ENCODE data around the gene DTNBP1. TPM values are rescaled to one million over a fixed set of nuclear protein-coding genes. Genes with fewer than 3 reads are reported as not detected.
A peak's percentile ranks its signal among the peaks of the same experiment; 100 is the strongest.

DTNBP1 gene
- total RNA-seq, 2 donors from 2014 or later = 6.3 to 25.0 TPM

DNA sequence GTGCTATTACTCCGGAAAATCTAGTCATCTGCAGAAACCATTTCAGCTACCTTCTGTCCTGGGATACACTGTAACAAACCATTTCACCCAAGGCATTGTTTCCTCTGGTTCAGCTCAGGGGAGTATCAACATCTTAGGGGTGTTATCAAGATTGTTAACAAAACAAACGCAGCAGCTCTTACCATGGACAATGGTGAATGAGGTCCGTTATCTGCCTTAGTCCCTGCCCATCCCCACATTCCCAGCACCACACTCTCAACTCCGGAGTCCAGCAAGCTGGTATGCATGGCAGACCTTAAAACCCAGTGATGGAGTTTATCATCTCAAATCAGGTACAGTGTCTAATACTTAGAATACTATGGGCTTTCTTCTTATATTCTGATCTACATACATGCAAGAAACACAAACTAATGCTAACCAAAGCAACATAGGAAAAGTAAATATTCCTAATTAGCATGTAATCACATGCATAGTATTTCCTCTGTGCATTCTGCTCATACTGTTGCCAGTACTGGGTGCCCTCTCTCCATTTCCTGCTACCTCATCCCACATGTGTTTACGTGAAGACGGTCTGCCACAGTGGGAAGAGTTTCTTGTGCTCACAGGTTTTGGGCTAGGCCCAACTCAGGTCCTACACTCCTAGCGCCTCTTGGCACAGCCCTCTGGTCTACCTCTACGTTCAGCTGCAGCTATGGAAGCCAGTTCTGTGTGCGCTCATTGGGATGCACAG lies 123.9 kb downstream of the DTNBP1 start:
- Histone ChIP-seq H3K36me3 (no peaks in the 10 kb centered on the region), H3K27me3 (no peaks in the 10 kb centered on the region), H3K4me3 (no peak overlapping the region), H3K9me3 (no peaks in the 10 kb centered on the region), H3K4me1 (peaks cover 0 to 16% of the 10 kb centered on the region in 2 donors), H3K27ac (no peak overlapping the region)
- TF ChIP-seq, protein P1, sequence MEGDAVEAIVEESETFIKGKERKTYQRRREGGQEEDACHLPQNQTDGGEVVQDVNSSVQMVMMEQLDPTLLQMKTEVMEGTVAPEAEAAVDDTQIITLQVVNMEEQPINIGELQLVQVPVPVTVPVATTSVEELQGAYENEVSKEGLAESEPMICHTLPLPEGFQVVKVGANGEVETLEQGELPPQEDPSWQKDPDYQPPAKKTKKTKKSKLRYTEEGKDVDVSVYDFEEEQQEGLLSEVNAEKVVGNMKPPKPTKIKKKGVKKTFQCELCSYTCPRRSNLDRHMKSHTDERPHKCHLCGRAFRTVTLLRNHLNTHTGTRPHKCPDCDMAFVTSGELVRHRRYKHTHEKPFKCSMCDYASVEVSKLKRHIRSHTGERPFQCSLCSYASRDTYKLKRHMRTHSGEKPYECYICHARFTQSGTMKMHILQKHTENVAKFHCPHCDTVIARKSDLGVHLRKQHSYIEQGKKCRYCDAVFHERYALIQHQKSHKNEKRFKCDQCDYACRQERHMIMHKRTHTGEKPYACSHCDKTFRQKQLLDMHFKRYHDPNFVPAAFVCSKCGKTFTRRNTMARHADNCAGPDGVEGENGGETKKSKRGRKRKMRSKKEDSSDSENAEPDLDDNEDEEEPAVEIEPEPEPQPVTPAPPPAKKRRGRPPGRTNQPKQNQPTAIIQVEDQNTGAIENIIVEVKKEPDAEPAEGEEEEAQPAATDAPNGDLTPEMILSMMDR (IDR thresholded peaks at IDR 0.05) = no peak
- DNase-seq (ENCODE audit: low spot score) = no peak

DNA sequence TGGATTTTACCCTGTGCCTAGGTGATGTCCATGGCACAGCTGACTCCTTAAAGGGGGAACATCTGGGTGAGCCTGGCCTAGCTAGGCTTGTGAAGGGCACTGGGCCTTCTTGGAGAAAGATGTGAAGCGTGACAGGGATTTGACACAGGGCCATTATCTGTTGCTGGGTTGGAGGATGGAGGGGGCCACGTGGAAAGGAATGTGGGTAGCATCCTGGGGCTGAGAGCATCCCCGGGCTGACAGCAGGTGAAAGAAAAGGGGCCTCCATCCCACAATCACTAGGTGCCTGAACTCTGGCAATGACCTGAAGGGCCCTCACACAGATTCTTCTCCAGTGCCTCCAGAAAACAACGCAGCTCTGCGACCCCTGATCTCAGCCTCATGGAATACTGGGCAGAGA lies 124.7 kb downstream of the DTNBP1 start:
- Histone ChIP-seq H3K27ac (no peak overlapping the region), H3K4me3 (no peak overlapping the region), H3K9me3 (no peaks in the 10 kb centered on the region), H3K4me1 (peaks cover 0 to 16% of the 10 kb centered on the region in 2 donors), H3K36me3 (no peaks in the 10 kb centered on the region), H3K27me3 (no peaks in the 10 kb centered on the region)
- TF ChIP-seq, protein P1 (IDR thresholded peaks at IDR 0.05) = no peak
- DNase-seq (ENCODE audit: low spot score) = no peak

DNA sequence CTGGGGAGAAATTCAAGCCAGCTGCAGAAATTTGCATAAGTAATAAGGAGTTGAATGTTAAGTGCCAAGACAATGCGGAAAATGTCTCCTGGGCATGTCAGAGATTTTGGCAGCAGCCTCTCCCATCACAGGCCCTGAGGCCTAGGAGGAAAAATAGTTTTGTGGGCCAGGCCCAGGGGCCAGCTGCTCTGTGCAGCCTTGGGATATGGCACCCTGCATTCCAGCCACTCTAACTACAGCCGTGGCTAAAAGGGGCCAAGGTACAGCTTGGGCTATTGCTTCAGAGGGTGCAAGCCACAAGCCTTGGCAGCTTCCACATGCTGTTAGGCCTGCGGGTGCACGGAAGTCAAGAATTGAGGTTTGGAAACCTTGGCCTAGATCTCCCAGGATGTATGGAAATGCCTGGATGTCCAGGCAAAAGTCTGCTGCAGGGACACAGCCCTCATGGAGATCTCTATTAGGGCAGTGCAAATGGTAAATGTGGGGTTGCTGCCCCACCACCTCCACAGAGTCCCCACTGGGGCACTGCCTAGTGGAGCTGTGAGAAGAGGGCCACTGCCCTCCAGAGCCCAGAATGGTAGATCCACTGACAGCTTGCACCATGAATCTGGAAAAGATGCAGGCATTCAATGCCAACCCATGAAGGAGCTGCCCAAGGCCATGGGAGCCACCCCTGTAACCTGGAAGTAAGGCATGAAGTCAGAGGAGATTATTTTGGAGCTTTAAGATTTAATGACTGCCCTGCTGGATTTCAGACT lies 126.5 kb downstream of the DTNBP1 start:
- Histone ChIP-seq H3K36me3 (peaks cover 4% of the 10 kb centered on the region), H3K9me3 (no peaks in the 10 kb centered on the region), H3K27me3 (no peaks in the 10 kb centered on the region), H3K4me1 (peaks cover 0 to 16% of the 10 kb centered on the region in 2 donors), H3K4me3 (no peak overlapping the region), H3K27ac (no peak overlapping the region)
- TF ChIP-seq, protein P1 (IDR thresholded peaks at IDR 0.05) = no peak
- DNase-seq (ENCODE audit: low spot score) = no peak

DNA sequence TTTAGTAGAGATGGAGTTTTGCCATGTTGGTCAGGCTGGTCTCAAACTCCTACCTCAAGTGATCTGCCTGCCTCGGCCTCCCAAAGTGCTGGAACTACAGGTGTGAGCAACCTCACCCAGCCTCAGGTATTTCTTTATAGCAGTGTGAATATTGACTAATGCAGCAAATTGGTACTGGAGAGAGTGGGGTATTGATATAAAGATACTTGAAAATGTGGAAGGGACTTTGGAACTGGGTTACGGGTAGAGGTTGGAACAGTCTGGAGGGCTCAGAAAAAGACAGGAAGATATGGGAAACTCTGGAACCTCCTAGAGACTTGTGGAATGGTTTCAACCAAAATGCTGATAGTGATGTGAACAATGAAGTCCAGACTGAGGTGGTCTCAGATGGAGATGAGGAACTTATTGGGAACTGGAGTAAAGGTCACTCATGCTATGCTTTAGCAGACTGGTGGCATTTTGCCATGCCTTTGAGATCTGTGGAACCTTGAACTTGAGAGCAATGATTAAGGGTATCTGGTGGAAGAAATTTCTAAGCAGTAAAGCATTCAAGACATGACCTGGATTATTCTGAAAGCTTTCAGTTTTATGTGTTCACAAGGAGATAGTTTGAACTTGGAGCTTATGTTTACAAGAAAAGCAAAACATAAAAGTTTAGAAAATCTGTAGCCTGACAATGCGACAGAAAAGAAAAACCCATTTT lies 127.2 kb downstream of the DTNBP1 start:
- DNase-seq (ENCODE audit: low spot score) = no peak
- Histone ChIP-seq H3K27me3 (no peaks in the 10 kb centered on the region), H3K4me3 (no peak overlapping the region), H3K27ac (no peak overlapping the region), H3K9me3 (no peaks in the 10 kb centered on the region), H3K4me1 (peaks cover 0 to 16% of the 10 kb centered on the region in 2 donors), H3K36me3 (peaks cover 7% of the 10 kb centered on the region)
- TF ChIP-seq, protein P1 (IDR thresholded peaks at IDR 0.05) = no peak

DNA sequence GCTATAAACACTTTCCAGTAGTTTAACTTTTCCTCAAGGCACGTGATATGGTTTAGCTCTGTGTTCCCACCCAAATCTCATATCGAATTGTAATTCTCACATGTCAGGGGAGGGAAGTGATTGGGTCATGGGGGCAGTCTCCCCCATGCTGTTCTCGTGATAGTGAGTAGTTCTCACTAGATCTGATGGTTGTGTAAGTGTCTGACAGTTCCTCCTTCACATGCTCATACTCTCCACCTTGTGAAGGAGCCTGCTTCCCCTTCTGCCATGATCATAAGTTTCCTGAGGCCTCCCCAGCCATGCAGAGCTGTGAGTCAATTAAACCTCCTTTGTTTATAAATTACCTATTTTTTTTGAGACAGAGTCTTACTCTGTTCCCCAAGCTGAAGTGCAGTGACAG lies 127.9 kb downstream of the DTNBP1 start:
- H3K4me1 ChIP-seq = peaks cover 0 to 16% of the 10 kb centered on the region in 2 donors
- TF ChIP-seq, protein P1 (IDR thresholded peaks at IDR 0.05) = no peak
- peak; percentile 42 for DNase-seq (ENCODE audit: low spot score)
- H3K36me3 ChIP-seq = peaks cover 7% of the 10 kb centered on the region
- no peak overlapping the region for H3K4me3 ChIP-seq
- H3K9me3 ChIP-seq = no peaks in the 10 kb centered on the region
- H3K27ac ChIP-seq = no peak overlapping the region
- no peaks in the 10 kb centered on the region for H3K27me3 ChIP-seq
